HG02852 (cell line): ENCODE data around the gene CMIP.

Source experiments
- ATAC-seq: cut with Tn5 transposase; IDR thresholded peaks from one replicate; pipeline ENCODE4 v1.9.1; 2021; ENCODE audit warnings: mild to moderate bottlenecking, moderate library complexity; ENCODE audit not compliant: unreplicated experiment

Gene CMIP

GRCh38 chr16:81615833-81616232 is 171.2 kb downstream of the CMIP start:
- ATAC-seq, result no peak

DNA sequence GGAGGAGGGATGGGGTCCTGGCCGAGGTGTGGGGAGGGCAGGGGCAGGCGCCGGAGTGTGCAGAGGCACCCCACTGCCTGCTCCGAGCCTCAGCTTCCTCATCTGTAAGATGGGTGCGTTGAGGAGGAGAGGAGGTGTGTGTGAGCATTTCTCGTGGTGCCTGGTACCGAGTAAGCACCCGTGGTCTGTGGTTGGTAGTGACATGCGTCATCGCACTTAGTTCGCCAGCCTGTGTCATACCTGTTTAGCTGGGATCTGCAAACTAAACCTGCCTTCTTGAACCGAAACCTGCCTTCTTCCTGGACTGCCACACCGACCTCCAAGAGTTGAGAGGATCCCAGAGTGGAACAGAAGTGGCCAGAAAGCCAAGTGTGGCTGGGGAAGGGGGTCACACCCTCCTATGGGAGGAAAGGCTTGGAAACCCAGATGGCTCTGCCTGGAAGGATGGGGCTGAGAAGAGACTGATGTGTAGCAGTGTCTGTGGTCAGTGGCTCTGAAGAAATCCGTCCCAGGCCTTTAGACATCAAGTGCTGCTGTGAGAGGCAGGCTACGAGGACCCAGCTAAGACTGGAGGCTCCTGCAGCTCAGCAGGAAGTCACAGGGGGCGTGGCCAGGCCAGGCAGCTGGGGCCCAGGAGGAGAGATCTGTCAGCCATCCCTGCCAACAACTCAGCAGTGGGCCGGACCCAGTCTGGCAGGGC is 171.9 kb downstream of the CMIP start:
- peak; percentile 77 for ATAC-seq

- no peak for ATAC-seq
Observed at GRCh38 chr16:81617021-81617346, 172.4 kb downstream of the CMIP start.

GRCh38 chr16:81618187-81618586 is 173.6 kb downstream of the CMIP start:
- ATAC-seq, result no peak

- ATAC-seq, result no peak
Observed at GRCh38 chr16:81618661-81619060, 174.1 kb downstream of the CMIP start.

DNA sequence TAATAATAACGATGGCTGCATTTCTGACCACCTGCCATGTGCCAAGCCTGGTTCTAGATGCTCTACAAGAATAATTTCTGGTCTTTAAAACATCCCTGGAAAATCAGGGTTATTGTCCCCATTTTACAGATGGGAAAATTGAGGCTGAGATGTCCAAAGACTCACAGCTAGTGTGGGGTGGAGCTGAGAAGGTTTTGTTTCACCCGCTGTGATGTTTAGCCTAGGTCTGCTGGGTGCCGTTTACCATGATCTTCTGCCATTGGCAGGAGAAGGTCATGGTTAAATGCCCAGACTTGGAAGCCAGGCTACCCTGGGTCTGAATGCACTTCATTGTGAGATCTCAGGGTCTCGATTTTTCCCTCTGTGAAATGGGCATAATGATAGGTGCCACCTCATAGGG is 175.4 kb downstream of the CMIP start:
- ATAC-seq, result no peak

- no peak for ATAC-seq
Observed at GRCh38 chr16:81620796-81621195, 176.2 kb downstream of the CMIP start.

GRCh38 chr16:81621496-81621895 is 176.9 kb downstream of the CMIP start:
- ATAC-seq, result no peak

DNA sequence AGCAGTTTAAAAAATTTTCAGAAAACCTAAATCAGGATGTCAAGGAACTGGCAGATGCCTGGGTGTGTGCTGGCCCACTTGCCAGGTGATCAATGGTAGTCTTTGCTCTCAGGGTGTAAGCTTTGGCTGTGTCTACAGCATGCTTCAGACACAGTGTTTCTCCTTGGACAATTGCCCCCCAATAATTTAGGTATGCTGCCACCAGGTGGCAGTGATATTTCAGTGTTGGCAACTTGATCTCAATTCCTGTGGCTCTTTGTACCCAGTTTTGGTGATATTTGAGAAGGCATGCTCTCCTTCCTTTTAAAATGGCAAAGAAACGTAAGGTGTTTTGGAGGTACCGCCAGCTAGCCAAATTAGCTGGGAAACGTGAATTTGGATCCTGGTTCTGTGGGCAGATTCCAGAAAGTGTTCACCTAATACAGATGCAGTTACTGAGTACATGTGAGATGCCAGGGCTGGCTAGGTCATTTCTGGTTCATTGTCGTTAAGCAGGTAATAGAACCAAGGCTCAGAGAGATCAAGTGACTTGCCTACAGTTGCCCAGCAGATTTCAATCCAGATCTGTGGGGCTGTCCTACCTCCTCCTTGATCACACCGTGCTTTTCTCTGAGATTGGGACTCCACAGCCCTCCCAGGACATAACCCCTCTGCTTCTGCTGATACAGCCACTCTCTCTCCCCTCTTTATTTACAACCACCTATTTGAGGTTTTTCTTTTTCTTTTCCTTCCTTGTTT is 178.9 kb downstream of the CMIP start:
- no peak for ATAC-seq

DNA sequence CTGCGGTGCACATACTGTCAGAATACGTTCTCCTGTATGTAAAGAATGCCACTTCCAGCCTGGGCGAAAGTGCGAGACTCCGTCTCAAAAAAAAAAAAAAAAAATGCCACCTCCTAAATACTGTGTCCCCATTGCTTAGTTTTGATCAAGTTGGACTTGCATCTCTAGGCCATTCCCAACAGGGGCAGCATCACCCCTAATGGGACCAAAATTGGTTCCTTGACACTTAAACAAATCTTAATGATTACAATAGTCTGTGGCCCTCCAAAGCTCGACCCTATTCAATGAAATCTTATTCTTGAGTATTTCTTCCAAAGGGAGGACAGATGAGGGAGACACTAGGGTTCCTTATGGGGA is 179.8 kb downstream of the CMIP start:
- ATAC-seq, result no peak

DNA sequence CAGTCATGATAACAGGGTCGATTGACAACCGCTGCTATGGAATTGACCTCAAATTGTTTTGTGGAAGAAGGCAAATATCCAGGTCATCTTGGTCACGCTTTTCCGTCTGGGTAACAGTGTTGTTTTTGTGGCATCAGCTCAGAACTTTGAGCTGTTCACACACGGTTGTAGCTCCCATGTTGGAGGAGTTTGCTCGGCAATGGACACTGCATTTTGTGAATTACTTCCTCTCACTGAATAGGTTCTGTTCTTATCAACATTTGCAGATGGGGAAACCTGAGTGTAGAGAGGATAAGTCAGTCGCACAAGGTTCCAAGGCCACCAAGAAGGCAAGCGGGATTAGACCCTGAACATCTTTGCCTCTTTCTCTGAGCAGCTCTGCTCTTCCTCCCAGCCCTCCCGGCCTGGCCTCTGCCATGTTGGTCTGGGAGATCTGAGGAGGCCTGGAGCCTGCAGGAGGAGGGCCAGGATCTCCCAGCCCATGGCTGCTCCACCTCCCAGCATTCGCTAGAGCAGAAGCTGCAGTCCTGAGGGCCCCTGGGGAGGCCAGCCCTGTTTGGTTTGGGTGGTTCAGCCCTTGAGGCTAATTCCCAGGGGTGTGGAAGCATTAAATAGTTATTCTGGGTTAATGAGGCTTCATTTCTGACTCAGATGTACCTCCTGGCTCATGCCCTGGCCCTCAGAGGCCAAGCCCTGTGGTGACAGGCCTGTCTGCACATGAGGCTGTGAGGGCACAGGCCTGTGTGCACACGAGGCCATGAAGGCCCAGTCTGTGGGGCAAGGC is 180.3 kb downstream of the CMIP start:
- ATAC-seq, result no peak

- peak; percentile 52 for ATAC-seq
Observed at GRCh38 chr16:81625544-81626153, 181.0 kb downstream of the CMIP start.

DNA sequence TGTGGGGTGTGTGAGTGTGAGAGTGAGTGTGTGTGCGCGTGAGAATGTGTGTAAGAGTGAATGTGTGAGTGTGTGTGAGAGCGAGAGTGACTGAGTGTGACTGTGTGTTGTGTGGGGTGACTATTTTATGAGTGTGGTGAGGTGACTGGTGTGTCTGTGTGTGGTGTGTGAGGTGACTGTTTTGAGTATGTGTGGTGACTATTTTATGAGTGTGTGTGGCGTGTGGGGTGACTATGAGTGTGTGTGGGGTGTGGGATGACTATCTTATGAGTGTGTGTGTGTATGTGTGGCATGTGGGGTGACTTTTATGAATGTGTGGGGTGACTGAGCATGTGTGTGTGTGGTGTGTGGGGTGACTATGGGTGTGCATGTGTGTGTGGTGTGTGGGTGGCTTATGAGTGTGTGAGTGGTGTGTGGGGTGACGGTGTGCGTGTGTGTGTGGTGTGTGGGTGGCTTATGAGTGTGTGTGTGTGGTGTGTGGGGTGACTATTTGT is 181.6 kb downstream of the CMIP start:
- ATAC-seq, result no peak

DNA sequence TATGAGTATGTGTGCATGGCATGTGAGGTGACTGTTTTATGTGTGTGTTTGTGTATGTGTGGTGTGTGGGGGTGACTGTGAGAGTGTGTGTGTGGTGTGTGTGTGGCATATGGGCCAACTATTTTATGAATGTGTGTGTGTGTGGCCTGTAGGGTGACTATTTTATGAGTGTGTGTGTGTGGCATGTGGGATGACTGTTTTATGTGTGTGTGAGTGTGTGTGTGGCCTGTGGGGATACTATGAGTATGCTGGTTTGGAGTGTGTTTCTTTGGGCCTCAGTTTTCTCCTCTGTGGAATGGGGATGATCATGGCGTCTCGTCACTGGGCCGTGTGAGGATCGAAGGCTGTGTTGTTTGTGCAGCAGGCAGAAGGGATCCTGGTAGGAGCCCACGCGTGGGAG is 182.4 kb downstream of the CMIP start:
- no peak for ATAC-seq

GRCh38 chr16:81627729-81628244 is 183.2 kb downstream of the CMIP start:
- no peak for ATAC-seq

DNA sequence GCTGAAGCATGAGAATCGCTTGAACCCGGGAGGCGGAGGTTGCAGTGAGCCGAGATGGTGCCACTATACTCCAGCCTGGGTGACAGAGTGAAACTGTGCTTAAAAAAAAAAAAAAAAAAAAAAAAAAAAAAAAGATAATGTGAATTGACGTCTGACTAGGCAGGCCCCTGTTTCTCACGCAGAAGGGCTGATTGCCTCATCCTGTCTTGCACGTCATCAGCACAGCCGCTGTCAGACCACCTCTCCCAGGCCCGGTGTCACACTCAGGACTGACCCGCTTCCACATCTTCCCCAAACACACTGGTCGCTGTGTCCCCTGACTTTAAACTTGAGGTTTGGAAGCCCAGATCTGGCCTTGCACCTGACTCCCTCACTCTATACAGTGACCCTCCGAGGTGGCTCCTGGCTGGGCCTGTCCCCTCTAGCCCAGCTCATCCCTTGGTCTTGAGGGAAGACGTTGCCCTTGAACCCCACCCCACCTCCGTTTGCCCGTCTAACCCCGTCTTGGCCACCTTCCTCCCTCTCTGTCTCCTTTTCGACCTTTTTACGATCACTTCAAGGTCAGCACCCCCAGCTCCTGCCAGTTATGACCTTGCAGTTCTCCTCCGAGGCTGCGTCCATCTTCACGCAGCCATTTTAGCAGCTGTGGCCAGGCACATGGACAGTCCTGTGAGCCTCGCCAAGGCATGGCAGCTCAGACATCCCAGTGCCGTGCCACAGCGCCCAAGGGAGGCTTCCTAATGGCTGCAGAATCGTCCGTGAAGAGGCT is 184.6 kb downstream of the CMIP start:
- no peak for ATAC-seq

GRCh38 chr16:81629896-81630634 is 185.5 kb downstream of the CMIP start:
- no peak for ATAC-seq

GRCh38 chr16:81630635-81631031 is 186.0 kb downstream of the CMIP start:
- ATAC-seq, result no peak

DNA sequence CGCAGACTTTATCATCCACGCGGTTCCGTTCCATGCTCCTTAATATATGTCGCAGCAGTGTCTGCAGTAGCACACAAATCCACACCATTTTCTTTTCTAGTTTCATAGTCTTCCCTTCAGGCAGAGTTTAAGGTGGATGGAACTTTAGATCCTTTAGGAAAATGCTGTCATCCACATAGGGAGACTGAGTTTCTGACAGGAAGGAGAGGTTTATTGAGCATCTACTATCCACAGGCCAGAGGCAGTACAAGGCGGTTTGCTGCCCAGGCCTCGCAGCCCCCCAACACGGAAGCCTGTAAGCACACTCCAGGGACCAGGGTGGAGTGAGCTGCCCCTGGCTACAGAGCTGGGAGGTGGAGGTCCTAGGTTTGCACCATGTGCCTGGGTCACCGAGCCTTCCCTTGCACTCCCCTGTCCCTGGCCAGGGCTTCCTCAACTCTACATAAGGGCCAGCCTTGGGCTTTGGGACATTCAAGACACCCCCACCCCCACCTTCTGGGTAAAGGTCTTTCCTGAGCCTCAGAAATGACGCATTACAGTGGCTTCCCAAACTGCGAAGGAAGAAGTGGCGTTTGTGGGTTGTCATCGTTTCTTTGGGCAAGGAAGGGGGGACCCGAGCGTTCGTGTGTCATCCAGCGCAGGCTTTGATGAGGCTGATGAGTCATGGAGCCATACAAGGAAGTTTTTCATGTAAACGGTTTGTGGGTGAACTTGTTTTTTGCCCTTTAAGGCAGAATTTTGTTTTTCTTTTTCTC is 188.0 kb downstream of the CMIP start:
- no peak for ATAC-seq
